HepG2 (cell line): ENCODE data around the gene PPP1R9A. TPM values are rescaled to one million over a fixed set of nuclear protein-coding genes. Genes with fewer than 3 reads are reported as not detected.

Experiments used
- ATAC-seq: fragments of 200-7000 bp; cut with Tn5 transposase; 3 replicates; pipeline ENCODE4 v1.9.1; 2020; ENCODE audit warnings: mild to moderate bottlenecking, moderate library complexity
- BruUV-seq: library from RNA; stranded (reverse); fragments of 400-500 nt; replicated peaks from 2 replicates; lab custom pipeline; 2021; lab: Mats Ljungman, UMichigan
- CTCF ChIA-PET: fragments of 300-600 bp; formaldehyde crosslinking; extraction: SDS; loops from one replicate; lab custom pipeline; 2021; ENCODE audit warnings: low total read pairs, inconsistent platforms, low intra/inter-chr PET ratio; lab: Yijun Ruan, JAX
- POLR2A ChIA-PET: fragments of 350-600 bp; sonication (Branson Sonifier 250); formaldehyde crosslinking; loops from one replicate; lab custom pipeline; 2020; ENCODE audit warnings: antibody characterized with exemption, inconsistent platforms; lab: Yijun Ruan, JAX
- DNase-seq: peaks from one replicate; pipeline ENCODE4 v3.0.0-alpha.2; 2015; ENCODE audit warnings: low spot score
- FAIRE-seq: peaks from 3 replicates; lab custom pipeline; 2011; peaks lifted over from hg19 to GRCh38; lab: Jason Lieb, UNC
- H2AFZ ChIP-seq: one replicate; pipeline ENCODE4 v1.6.1; 2011; ENCODE audit warnings: low read length, inconsistent platforms
- H3K27ac ChIP-seq: fragments of 300-600 bp; 3 replicates; pipeline ENCODE4 v1.8.0; 2011; ENCODE audit warnings: mixed run types, mild to moderate bottlenecking, mixed read lengths, low read length, inconsistent platforms; ENCODE audit not compliant: insufficient read depth; ENCODE audit errors: extremely low read length
- H3K27me3 ChIP-seq, 2 experiments: fragments of 200-600 bp in 1 of 2; 2 replicates in 1 of 2; 3 replicates in 1 of 2; pipeline versions ENCODE4 v1.6.0 to v1.8.0; 2011; ENCODE audit warnings: low read length in 2 of 2, mild to moderate bottlenecking in 2 of 2, moderate library complexity in 2 of 2, inconsistent platforms in 1 of 2; ENCODE audit not compliant: insufficient read depth in 2 of 2, control insufficient read depth in 1 of 2
- H3K36me3 ChIP-seq, 2 experiments: fragments of 200-600 bp in 1 of 2; replicated peaks in 1 of 2; 2 replicates in 1 of 2; 3 replicates in 1 of 2; pipeline versions ENCODE4 v1.5.1 to v1.8.0; 2011; ENCODE audit warnings: low read length in 2 of 2, inconsistent platforms in 1 of 2; ENCODE audit not compliant: insufficient read depth in 2 of 2, control insufficient read depth in 1 of 2
- H3K4me1 ChIP-seq: 2 replicates; pipeline ENCODE4 v1.5.1; 2012; ENCODE audit warnings: low read length, inconsistent platforms; ENCODE audit not compliant: insufficient read depth
- H3K4me2 ChIP-seq: 2 replicates; pipeline ENCODE4 v1.6.0; 2011; ENCODE audit warnings: low read depth, low read length, inconsistent platforms
- H3K4me3 ChIP-seq, 3 experiments: fragments of 200-600 bp in 1 of 3; sonication (generic), shearing (Covaris generic) in 1 of 3; replicated peaks in 1 of 3; 2 replicates each; pipeline ENCODE4 v1.5.1; 2011 to 2016; ENCODE audit warnings: low read length in 3 of 3, inconsistent platforms in 2 of 3, low read depth in 2 of 3, mild to moderate bottlenecking in 2 of 3, control low read depth in 1 of 3, mixed read lengths in 1 of 3; ENCODE audit not compliant: insufficient read depth in 1 of 3
- H3K79me2 ChIP-seq: one replicate; pipeline ENCODE4 v1.6.1; 2011; ENCODE audit warnings: low read length, inconsistent platforms; ENCODE audit not compliant: insufficient read depth
- H3K9ac ChIP-seq: 2 replicates; pipeline ENCODE4 v1.6.0; 2011; ENCODE audit warnings: mild to moderate bottlenecking, low read depth, low read length, inconsistent platforms; ENCODE audit not compliant: insufficient read depth
- H3K9me3 ChIP-seq: 2 replicates; pipeline ENCODE4 v1.5.1; 2012; ENCODE audit warnings: mild to moderate bottlenecking, low read length
- H4K20me1 ChIP-seq: 2 replicates; pipeline ENCODE4 v1.6.0; 2011; ENCODE audit warnings: inconsistent platforms, mild to moderate bottlenecking, low read length, moderate library complexity; ENCODE audit not compliant: insufficient read depth
- AGO2 ChIP-seq: fragments of 200-400 bp; formaldehyde crosslinking; optimal IDR thresholded peaks from 2 replicates; pipeline ENCODE3; 2017; ENCODE audit warnings: mild to moderate bottlenecking, low read depth, low read length, moderate library complexity
- PHF20 ChIP-seq: sonication (generic); formaldehyde crosslinking; IDR thresholded peaks from 2 replicates; pipeline ENCODE4 v1.5.0; 2020; ENCODE audit warnings: mild to moderate bottlenecking, missing genetic modification reagents
- RELA ChIP-seq: sonication (generic); formaldehyde crosslinking; IDR thresholded peaks from 2 replicates; pipeline ENCODE4 v1.4.0; 2020; ENCODE audit warnings: missing genetic modification reagents
- ZBTB40 ChIP-seq, 2 experiments: fragments of 450-650 bp in 1 of 2; sonication (generic) in 1 of 2; formaldehyde crosslinking in 1 of 2; IDR thresholded peaks; 2 replicates each; pipeline versions ENCODE4 v1.6.1 to v1.8.0; 2016 to 2022; ENCODE audit warnings: antibody characterized with exemption in 1 of 2, mild to moderate bottlenecking in 1 of 2, missing genetic modification reagents in 1 of 2
- ZNF737 ChIP-seq: sonication (generic); formaldehyde crosslinking; IDR thresholded peaks from 2 replicates; pipeline ENCODE4 v1.5.0; 2020; ENCODE audit warnings: missing genetic modification reagents, mild to moderate bottlenecking, borderline replicate concordance
- WGBS: methylation state at CpG from one replicate; pipeline ENCODE4 v1.1.6; 2017; ENCODE audit warnings: low lambda C conversion rate; 5-methylcytosine and 5-hydroxymethylcytosine counted together
- in situ Hi-C: cut with HindIII; loops from 2 replicates; pipeline ENCODE4 v1.10.0; 2017; ENCODE audit warnings: low pct_unique_long_range_greater_than_20kb; ENCODE audit not compliant: extremely low pct_ligation_motif_present
- intact Hi-C: fragments of 100-400 bp; cut with micrococcal nuclease; formaldehyde crosslinking; loops from one replicate; pipeline ENCODE4 v1.10.0; 2022; ENCODE audit not compliant: unreplicated experiment
- polyA plus RNA-seq, 8 experiments: library from polyadenylated mRNA; depleted of rRNA in 3 of 8; stranded (reverse) in 7 of 8; unstranded in 1 of 8; fragments of >200 nt; fragmentation: Illumina TruSeq in 4 of 8; extraction: Trizol in 4 of 8; gene quantifications; 2 replicates each; pipeline versions ENCODE4 v1.2.1 to v1.2.3, GENCODE V29; 2011 to 2016; ENCODE audit warnings: low read depth in 4 of 8, missing spikeins in 1 of 8, mixed read lengths in 1 of 8; ENCODE audit not compliant: insufficient read depth in 1 of 8
- total RNA-seq, 5 experiments: library from RNA; depleted of rRNA; stranded (reverse); fragments of >200 nt; fragmentation: Illumina TruSeq; extraction: Trizol; gene quantifications; 2 replicates each; pipeline ENCODE4 v1.2.3, GENCODE V29; 2016; ENCODE audit warnings: low read depth in 1 of 5
- TF ChIP-seq, protein P1 (sequence below): sonication (generic); formaldehyde crosslinking; conservative IDR thresholded peaks from 2 replicates; pipeline ENCODE4 v1.4.0; 2020; ENCODE audit warnings: mild to moderate bottlenecking, missing genetic modification reagents, moderate library complexity
- TF ChIP-seq, protein P2 (sequence below): sonication (generic); formaldehyde crosslinking; IDR thresholded peaks from 2 replicates; pipeline ENCODE4 v1.4.0; 2020; ENCODE audit warnings: missing genetic modification reagents; ENCODE audit errors: not compliant biosample characterization
- TF ChIP-seq, protein P3 (sequence below): sonication (generic); formaldehyde crosslinking; IDR thresholded peaks from 2 replicates; pipeline ENCODE4 v1.9.0; 2022; ENCODE audit warnings: missing genetic modification reagents, mild to moderate bottlenecking, borderline replicate concordance

The PPP1R9A gene
- total and polyA plus RNA-seq, 2 of the 13 experiments (the other 11 are each of a cell fraction or from before 2014, with no cell fraction given): 11.4 to 31.9 TPM

DNA sequence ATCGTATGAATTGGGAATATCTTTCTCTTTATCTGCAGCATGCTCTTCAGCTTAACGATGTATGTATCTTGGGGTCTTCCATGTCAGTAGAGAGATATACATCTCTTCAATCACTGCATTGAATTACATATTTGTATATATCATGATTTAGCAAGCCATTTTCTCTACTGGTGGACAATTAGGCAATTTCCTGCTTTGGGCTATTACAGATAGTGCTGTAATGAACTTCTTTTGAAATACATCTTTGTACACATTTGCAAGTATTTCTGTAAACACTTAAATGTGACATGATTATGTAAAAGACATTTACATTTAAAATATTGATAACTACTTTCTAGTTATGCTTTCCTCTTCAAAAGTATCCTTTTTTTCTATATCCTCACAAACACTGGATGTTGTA lies 199.0 kb downstream of the PPP1R9A start:
- ChIA-PET CTCF (no interaction called here), POLR2A (no interaction called here)
- H3K9ac ChIP-seq: no peak overlapping the region
- no peaks in the 10 kb centered on the region for H3K9me3 ChIP-seq
- peaks cover 16% of the 10 kb centered on the region for H3K4me1 ChIP-seq
- no peak overlapping the region for H2AFZ ChIP-seq
- no peaks in the 10 kb centered on the region for H4K20me1 ChIP-seq
- H3K27me3 ChIP-seq: no peaks in the 10 kb centered on the region
- DNase-seq: no peak
- H3K27ac ChIP-seq: no peak overlapping the region
- ATAC-seq: no peak
- in situ Hi-C loops (no loop called here), intact Hi-C loops (no loop called here)
- 100% methylated on average over 2 of the region's 2 CpGs for WGBS
- BruUV-seq: no TSS peak
- H3K79me2 ChIP-seq: no peaks in the 10 kb centered on the region
- FAIRE-seq: no peak
- peaks cover 0 to under 1% of the 10 kb centered on the region in 2 experiments; a peak in 1 of 5 replicates for H3K36me3 ChIP-seq
- TF ChIP-seq AGO2: no peak
- TF ChIP-seq, protein P1, sequence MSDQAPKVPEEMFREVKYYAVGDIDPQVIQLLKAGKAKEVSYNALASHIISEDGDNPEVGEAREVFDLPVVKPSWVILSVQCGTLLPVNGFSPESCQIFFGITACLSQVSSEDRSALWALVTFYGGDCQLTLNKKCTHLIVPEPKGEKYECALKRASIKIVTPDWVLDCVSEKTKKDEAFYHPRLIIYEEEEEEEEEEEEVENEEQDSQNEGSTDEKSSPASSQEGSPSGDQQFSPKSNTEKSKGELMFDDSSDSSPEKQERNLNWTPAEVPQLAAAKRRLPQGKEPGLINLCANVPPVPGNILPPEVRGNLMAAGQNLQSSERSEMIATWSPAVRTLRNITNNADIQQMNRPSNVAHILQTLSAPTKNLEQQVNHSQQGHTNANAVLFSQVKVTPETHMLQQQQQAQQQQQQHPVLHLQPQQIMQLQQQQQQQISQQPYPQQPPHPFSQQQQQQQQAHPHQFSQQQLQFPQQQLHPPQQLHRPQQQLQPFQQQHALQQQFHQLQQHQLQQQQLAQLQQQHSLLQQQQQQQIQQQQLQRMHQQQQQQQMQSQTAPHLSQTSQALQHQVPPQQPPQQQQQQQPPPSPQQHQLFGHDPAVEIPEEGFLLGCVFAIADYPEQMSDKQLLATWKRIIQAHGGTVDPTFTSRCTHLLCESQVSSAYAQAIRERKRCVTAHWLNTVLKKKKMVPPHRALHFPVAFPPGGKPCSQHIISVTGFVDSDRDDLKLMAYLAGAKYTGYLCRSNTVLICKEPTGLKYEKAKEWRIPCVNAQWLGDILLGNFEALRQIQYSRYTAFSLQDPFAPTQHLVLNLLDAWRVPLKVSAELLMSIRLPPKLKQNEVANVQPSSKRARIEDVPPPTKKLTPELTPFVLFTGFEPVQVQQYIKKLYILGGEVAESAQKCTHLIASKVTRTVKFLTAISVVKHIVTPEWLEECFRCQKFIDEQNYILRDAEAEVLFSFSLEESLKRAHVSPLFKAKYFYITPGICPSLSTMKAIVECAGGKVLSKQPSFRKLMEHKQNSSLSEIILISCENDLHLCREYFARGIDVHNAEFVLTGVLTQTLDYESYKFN (CRISPR knock-in tag): no peak
- TF ChIP-seq RELA (CRISPR knock-in tag): no peak
- no peak for TF ChIP-seq ZBTB40 (IDR thresholded peaks at IDR 0.05)
- TF ChIP-seq ZBTB40 (CRISPR knock-in tag; IDR thresholded peaks at IDR 0.05): no peak
- TF ChIP-seq, protein P2, sequence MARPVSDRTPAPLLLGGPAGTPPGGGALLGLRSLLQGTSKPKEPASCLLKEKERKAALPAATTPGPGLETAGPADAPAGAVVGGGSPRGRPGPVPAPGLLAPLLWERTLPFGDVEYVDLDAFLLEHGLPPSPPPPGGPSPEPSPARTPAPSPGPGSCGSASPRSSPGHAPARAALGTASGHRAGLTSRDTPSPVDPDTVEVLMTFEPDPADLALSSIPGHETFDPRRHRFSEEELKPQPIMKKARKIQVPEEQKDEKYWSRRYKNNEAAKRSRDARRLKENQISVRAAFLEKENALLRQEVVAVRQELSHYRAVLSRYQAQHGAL (CRISPR knock-in tag): no peak
- TF ChIP-seq, protein P3, sequence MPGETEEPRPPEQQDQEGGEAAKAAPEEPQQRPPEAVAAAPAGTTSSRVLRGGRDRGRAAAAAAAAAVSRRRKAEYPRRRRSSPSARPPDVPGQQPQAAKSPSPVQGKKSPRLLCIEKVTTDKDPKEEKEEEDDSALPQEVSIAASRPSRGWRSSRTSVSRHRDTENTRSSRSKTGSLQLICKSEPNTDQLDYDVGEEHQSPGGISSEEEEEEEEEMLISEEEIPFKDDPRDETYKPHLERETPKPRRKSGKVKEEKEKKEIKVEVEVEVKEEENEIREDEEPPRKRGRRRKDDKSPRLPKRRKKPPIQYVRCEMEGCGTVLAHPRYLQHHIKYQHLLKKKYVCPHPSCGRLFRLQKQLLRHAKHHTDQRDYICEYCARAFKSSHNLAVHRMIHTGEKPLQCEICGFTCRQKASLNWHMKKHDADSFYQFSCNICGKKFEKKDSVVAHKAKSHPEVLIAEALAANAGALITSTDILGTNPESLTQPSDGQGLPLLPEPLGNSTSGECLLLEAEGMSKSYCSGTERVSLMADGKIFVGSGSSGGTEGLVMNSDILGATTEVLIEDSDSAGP (CRISPR knock-in tag): no peak
- TF ChIP-seq ZNF737: no peak
- no peak for TF ChIP-seq PHF20
- H3K4me3 ChIP-seq: no peak overlapping the region
- H3K4me2 ChIP-seq: no peak overlapping the region
